Caco-2 (cell line): ENCODE measurements around the gene PTPRN2. TPM values are rescaled to one million over a fixed set of nuclear protein-coding genes. Genes with fewer than 3 reads are reported as not detected.

Source experiments
- BruUV-seq: library from RNA; stranded (reverse); fragments of 400-500 nt; replicated peaks from 2 replicates; lab custom pipeline; 2021; lab: Mats Ljungman, UMichigan
- CTCF ChIA-PET: fragments of 300-600 bp; sonication (Branson Sonifier 250); formaldehyde crosslinking; loops from one replicate; lab custom pipeline; 2022; ENCODE audit warnings: antibody characterized with exemption; lab: Charles Lee
- POLR2A ChIA-PET: fragments of 300-600 bp; sonication (Branson Sonifier 250); formaldehyde crosslinking; loops from one replicate; lab custom pipeline; 2022; ENCODE audit warnings: antibody characterized with exemption; lab: Charles Lee
- DNase-seq, 2 experiments: peaks; one replicate each; pipeline versions ENCODE4 v3.0.0 to v3.0.0-alpha.2; 2020 to 2022
- H3K27me3 ChIP-seq: replicated peaks from 2 replicates; pipeline ENCODE4 v1.6.0; 2011; ENCODE audit warnings: low read length; ENCODE audit not compliant: control insufficient read depth, insufficient read depth
- H3K36me3 ChIP-seq: 2 replicates; pipeline ENCODE4 v1.5.1; 2011; ENCODE audit warnings: low read length; ENCODE audit not compliant: control insufficient read depth, insufficient read depth
- H3K4me1 ChIP-seq: fragments of 250-450 bp; sonication (Bioruptor Pico); 2 replicates; pipeline ENCODE4 v1.5.1; 2020; ENCODE audit warnings: mild to moderate bottlenecking
- H3K4me3 ChIP-seq: 2 replicates; pipeline ENCODE4 v1.5.1; 2011; ENCODE audit warnings: low read depth, mild to moderate bottlenecking, control low read depth, low read length
- H3K9me3 ChIP-seq: fragments of 250-450 bp; sonication (Bioruptor Pico); 2 replicates; pipeline ENCODE4 v1.5.1; 2020; ENCODE audit warnings: mild to moderate bottlenecking, moderate library complexity
- H3K27ac Mint-ChIP-seq: one replicate; pipeline ENCODE4 v1.8.0; 2022; ENCODE audit warnings: mixed read lengths; ENCODE audit not compliant: unreplicated experiment
- H3K27me3 Mint-ChIP-seq: one replicate; pipeline ENCODE4 v1.8.0; 2022; ENCODE audit warnings: mixed read lengths; ENCODE audit not compliant: insufficient read depth, unreplicated experiment
- H3K36me3 Mint-ChIP-seq: one replicate; pipeline ENCODE4 v1.8.0; 2022; ENCODE audit warnings: mild to moderate bottlenecking, mixed read lengths; ENCODE audit not compliant: insufficient read depth, unreplicated experiment
- H3K4me1 Mint-ChIP-seq: one replicate; pipeline ENCODE4 v1.8.0; 2022; ENCODE audit warnings: low read depth, mixed read lengths; ENCODE audit not compliant: unreplicated experiment
- H3K4me3 Mint-ChIP-seq: one replicate; pipeline ENCODE4 v1.8.0; 2022; ENCODE audit warnings: mild to moderate bottlenecking, moderate library complexity, mixed read lengths; ENCODE audit not compliant: unreplicated experiment
- H3K9me3 Mint-ChIP-seq: one replicate; pipeline ENCODE4 v1.8.0; 2022; ENCODE audit warnings: mixed read lengths; ENCODE audit not compliant: unreplicated experiment
- CTCF ChIP-seq, 2 experiments: fragments of 200-600 bp in 1 of 2; IDR thresholded peaks; 1 replicate in 1 of 2; 2 replicates in 1 of 2; pipeline versions ENCODE4 v1.5.1 to v1.8.0; 2011 to 2022; ENCODE audit warnings: antibody characterized with exemption in 1 of 2, control low read depth in 1 of 2, inconsistent platforms in 1 of 2, low read depth in 1 of 2, low read length in 1 of 2, mild to moderate bottlenecking in 1 of 2, moderate library complexity in 1 of 2; ENCODE audit not compliant: insufficient read depth in 1 of 2, severe bottlenecking in 1 of 2, unreplicated experiment in 1 of 2
- intact Hi-C: fragments of 100-400 bp; cut with micrococcal nuclease; formaldehyde crosslinking; loops from one replicate; pipeline ENCODE4 v1.10.0; 2022; ENCODE audit not compliant: unreplicated experiment
- total RNA-seq: library from RNA; stranded (reverse); gene quantifications from 2 replicates; pipeline ENCODE4 v1.2.3, GENCODE V29; 2022

The PTPRN2 gene
- total RNA-seq, 1 experiment from 2014 or later: 1.4 TPM

DNA sequence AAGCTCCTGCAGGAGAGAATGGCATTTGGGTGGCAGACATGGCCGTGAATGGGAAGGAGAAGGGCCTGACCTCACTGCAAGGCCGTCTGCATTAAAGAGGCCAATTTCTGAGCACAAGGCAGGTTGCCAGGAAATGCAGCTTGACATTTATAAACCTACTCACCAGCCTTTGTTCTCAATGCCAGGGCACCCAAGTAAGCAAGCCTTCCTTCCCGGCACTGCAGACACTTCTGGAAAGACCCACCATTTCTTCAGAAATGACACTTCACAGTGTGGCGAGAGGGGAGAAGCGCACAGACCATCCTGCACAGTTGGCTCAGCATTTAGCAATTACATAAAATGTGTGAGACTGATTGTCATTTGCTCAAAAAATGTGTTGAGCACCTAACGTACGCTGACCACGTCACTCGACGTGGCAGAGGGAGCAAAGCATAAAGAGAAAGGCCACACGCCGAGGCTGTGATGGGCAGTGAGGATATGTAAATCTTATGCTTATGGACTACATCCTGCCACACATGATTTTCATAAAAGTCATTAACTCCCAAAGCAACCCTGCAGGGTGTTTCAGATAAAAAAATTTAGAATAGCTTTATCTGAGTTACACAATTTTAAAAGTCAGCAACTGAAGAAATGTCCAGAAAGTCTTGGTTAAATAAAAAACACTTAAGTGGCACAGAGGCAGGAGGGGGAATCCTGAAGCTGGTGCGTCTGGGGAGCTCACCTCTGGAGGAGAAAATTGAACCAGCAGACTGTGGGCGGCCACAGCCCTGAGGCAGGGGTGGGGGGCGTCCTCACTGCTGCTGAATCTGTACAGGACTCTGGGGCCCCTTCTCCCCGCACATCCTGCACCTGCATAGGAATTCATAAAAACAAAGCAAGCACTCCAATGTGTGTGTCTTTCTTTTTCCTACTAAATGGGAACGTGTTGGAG is 543.8 kb downstream of the PTPRN2 start:
- no peaks in the 10 kb centered on the region for H3K36me3 ChIP-seq
- no peaks in the 10 kb centered on the region for H3K27me3 Mint-ChIP-seq
- DNase-seq: no peak
- H3K36me3 Mint-ChIP-seq: no peaks in the 10 kb centered on the region
- ChIA-PET POLR2A (no interaction called here), CTCF (no interaction called here)
- no peak overlapping the region for H3K27ac Mint-ChIP-seq
- H3K4me3 ChIP-seq: no peak overlapping the region
- intact Hi-C loops: no loop called here
- no peaks in the 10 kb centered on the region for H3K4me1 ChIP-seq
- TF ChIP-seq CTCF (IDR thresholded peaks at IDR 0.05; ENCODE audit: insufficient read depth in 1 of 2, low read depth in 1 of 2, low read length in 1 of 2, severe bottlenecking in 1 of 2, unreplicated experiment in 1 of 2): no peak
- H3K4me1 Mint-ChIP-seq: no peaks in the 10 kb centered on the region
- H3K4me3 Mint-ChIP-seq: no peak overlapping the region
- H3K9me3 ChIP-seq: peaks cover 12% of the 10 kb centered on the region
- BruUV-seq: no TSS peak
- H3K9me3 Mint-ChIP-seq: peaks cover 14% of the 10 kb centered on the region
- H3K27me3 ChIP-seq: no peaks in the 10 kb centered on the region

DNA sequence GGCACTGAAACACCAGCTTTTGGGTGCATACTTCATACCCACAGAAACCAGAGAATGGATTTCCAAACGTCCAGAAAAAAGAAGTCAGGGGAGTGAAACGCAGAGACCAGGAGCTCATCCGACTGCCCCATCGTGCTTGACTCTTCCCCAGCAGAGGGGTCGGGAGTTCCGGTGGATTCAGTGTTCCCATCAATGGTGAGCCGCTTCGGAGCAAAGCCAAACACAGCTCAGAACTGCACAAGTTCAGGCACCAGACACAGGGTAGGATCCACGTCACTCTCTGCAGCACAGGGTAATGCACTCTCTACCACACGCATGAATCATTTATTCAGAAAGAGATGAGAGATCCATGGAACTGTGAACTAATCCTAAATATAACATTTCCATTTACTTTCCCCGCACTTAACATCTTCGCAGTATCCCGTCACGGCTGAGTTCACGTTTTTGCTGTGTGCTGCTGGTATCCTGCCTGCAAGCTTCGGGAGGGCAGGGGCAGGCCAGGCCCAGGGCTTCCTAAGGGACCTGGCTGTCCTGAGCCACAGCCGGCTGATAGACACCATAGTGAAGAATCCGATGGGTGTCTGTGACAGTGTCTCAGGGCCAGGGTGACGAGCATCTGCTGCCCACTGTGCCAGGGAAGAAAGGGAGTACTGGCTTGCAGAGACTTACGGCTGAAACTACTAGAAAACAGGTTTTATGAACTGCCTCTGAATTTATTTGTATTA is 545.3 kb downstream of the PTPRN2 start:
- no peak for TF ChIP-seq CTCF (IDR thresholded peaks at IDR 0.05; ENCODE audit: insufficient read depth in 1 of 2, low read depth in 1 of 2, low read length in 1 of 2, severe bottlenecking in 1 of 2, unreplicated experiment in 1 of 2)
- Histone ChIP-seq H3K4me1 (no peaks in the 10 kb centered on the region), H3K27me3 (no peaks in the 10 kb centered on the region), H3K9me3 (peaks cover 12% of the 10 kb centered on the region), H3K4me3 (no peak overlapping the region), H3K36me3 (no peaks in the 10 kb centered on the region)
- Mint-ChIP-seq H3K4me1 (no peaks in the 10 kb centered on the region), H3K4me3 (no peak overlapping the region), H3K27ac (no peak overlapping the region), H3K36me3 (no peaks in the 10 kb centered on the region), H3K27me3 (no peaks in the 10 kb centered on the region), H3K9me3 (peaks cover 24% of the 10 kb centered on the region)
- ChIA-PET POLR2A (no interaction called here), CTCF (interaction anchor here (0.7 kb wide), 1 partner anchor 65 kb away, joined by 3 read pairs; no protein-coding TSS in a partner anchor)
- BruUV-seq: no TSS peak
- no peak for DNase-seq
- intact Hi-C loops: no loop called here

DNA sequence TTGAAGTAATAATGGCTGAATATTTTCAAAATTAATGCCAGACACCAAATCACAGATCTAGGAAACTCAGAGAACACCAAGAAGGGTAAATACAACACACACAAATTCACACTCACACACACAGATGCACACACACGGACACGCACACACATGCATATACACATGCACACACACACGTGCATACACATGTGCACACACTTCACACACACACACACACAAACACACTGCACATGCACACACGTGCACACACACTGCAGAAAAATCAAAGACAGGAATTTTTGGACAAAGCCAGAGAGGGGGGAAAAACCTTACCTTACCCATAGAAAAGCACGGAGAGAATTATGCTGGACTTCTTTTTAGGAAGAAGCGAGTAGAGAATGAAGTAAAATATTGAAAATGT is 547.4 kb downstream of the PTPRN2 start:
- POLR2A ChIA-PET: no interaction called here

More for the DNA sequence above, 547.4 kb downstream of the PTPRN2 start:
- H3K4me3 ChIP-seq: no peak overlapping the region
- no peaks in the 10 kb centered on the region for H3K4me1 Mint-ChIP-seq
- no peak for TF ChIP-seq CTCF (IDR thresholded peaks at IDR 0.05; ENCODE audit: insufficient read depth in 1 of 2, low read depth in 1 of 2, low read length in 1 of 2, severe bottlenecking in 1 of 2, unreplicated experiment in 1 of 2)
- no TSS peak for BruUV-seq
- no peaks in the 10 kb centered on the region for H3K27me3 ChIP-seq
- no peaks in the 10 kb centered on the region for H3K27me3 Mint-ChIP-seq
- H3K27ac Mint-ChIP-seq: no peak overlapping the region
- peaks cover 38% of the 10 kb centered on the region for H3K9me3 Mint-ChIP-seq
- H3K36me3 Mint-ChIP-seq: no peaks in the 10 kb centered on the region
- intact Hi-C loops: no loop called here
- no peaks in the 10 kb centered on the region for H3K36me3 ChIP-seq
- no peak for DNase-seq
- H3K4me1 ChIP-seq: no peaks in the 10 kb centered on the region
- no peak overlapping the region for H3K4me3 Mint-ChIP-seq
- peaks cover 12% of the 10 kb centered on the region for H3K9me3 ChIP-seq
- CTCF ChIA-PET: no interaction called here
